Activated T-cell treated with anti-CD3 and anti-CD28 coated beads, Interleukin-2, amount 50 U/mL, for 4 hours (primary cell): Measurements from ENCODE around the gene CAMTA1. TPM values are rescaled to one million over a fixed set of nuclear protein-coding genes. Genes with fewer than 3 reads are reported as not detected.
"Not testable (repeated sequence)": the region's sequence is repeated elsewhere in the genome, so short reads cannot be mapped to it uniquely, and the experiment has no call there.

Experiments used
- ATAC-seq, 2 donors: fragments of 200-7000 bp; cut with Tn5 transposase; one replicate each; pipeline ENCODE4 v1.10.0; 2021
- DNase-seq: peaks from one replicate; pipeline ENCODE4 v3.0.0-alpha.2; 2020
- H3K27me3 Mint-ChIP-seq: one replicate; pipeline ENCODE4 v1.8.0; 2021; ENCODE audit warnings: low read depth, mixed read lengths
- H3K36me3 Mint-ChIP-seq: one replicate; pipeline ENCODE4 v1.8.0; 2022; ENCODE audit warnings: mixed read lengths; ENCODE audit not compliant: insufficient read depth
- H3K4me1 Mint-ChIP-seq: one replicate; pipeline ENCODE4 v1.8.0; 2021; ENCODE audit warnings: low read depth, mixed read lengths
- H3K4me3 Mint-ChIP-seq: one replicate; pipeline ENCODE4 v1.8.0; 2021; ENCODE audit warnings: mild to moderate bottlenecking, moderate library complexity, mixed read lengths
- H3K9me3 Mint-ChIP-seq: one replicate; pipeline ENCODE4 v1.8.0; 2021; ENCODE audit warnings: mixed read lengths
- total RNA-seq, 3 donors: library from RNA; stranded (reverse); gene quantifications; one replicate each; pipeline ENCODE4 v1.2.1, GENCODE V29; 2021

CAMTA1 gene
- total RNA-seq, 3 donors from 2014 or later: 47.5 to 50.3 (median 47.7) TPM

DNA sequence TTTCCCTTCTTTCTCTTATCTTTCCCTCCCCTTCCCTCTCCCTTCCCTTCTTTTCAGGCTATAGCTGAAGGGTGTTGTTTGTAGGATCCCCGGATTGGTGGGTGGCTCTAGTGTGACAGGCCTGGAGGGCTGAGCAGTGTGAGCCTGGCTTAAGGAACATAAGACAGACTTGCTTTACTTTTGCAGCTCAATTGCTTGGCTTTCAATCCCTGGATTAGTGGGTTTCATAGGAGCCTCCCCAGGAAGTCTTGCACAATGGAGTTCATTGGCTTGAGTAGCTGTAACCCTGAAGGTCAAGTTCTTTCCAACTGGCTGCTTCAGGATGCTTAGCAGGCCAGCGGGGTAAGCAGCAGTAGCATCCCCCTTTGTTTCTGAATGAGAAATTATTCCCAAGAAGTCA lies 126.7 kb downstream of the CAMTA1 start:
- no peak for DNase-seq
- Mint-ChIP-seq H3K4me1 (peaks cover 2% of the 10 kb centered on the region), H3K9me3 (peaks cover 3% of the 10 kb centered on the region), H3K4me3 (no peak overlapping the region), H3K36me3 (no peaks in the 10 kb centered on the region), H3K27me3 (peaks cover 34% of the 10 kb centered on the region)
- ATAC-seq: no peak

DNA sequence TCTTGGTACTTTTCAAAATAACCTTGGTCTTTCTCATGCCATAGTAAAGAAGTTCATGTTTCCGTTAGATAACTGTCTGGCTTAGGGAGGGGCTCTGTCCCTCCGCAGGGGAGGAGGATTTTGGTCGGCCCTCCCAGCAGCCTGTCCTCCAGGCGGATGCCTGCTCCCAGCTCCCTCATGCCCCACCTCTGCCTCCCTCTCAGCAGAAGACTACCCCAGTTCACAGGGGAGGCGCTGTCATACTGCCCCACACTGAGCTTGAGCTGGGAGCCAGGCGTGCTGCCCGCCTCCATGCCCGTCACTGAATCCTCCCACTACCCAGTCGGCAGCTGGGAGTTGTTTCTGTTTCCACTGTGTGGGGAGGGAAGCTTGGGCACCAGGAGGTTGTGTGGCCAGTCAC lies 127.3 kb downstream of the CAMTA1 start:
- Mint-ChIP-seq H3K4me3 (no peak overlapping the region), H3K9me3 (peaks cover 3% of the 10 kb centered on the region), H3K27me3 (peaks cover 36% of the 10 kb centered on the region), H3K4me1 (peaks cover 2% of the 10 kb centered on the region), H3K36me3 (no peaks in the 10 kb centered on the region)
- ATAC-seq: no peak
- no peak for DNase-seq

DNA sequence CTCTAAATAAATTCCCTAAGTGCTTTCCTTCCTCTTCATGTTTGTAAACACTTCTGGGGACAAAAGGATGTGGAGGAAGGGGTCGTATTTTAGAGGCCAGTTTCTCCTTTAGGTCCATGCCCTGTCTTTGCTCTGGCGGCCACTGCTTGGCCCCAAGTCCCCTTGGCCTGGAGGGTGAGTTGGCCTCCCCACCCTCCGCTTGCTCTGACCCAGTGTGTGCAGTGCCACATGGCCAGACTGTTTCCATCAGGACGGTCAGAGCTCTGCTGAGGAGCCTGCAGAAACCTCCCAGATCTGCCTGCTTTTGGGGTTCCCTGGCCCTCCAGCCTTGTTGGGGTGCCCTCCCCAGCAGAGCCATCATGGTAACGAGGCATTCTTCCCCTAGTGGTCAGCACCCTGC lies 127.8 kb downstream of the CAMTA1 start:
- no peaks in the 10 kb centered on the region for H3K36me3 Mint-ChIP-seq
- DNase-seq (no peak), ATAC-seq (no peak)
- H3K27me3 Mint-ChIP-seq: peaks cover 36% of the 10 kb centered on the region
- peaks cover 3% of the 10 kb centered on the region for H3K9me3 Mint-ChIP-seq
- H3K4me1 Mint-ChIP-seq: no peaks in the 10 kb centered on the region
- no peak overlapping the region for H3K4me3 Mint-ChIP-seq

DNA sequence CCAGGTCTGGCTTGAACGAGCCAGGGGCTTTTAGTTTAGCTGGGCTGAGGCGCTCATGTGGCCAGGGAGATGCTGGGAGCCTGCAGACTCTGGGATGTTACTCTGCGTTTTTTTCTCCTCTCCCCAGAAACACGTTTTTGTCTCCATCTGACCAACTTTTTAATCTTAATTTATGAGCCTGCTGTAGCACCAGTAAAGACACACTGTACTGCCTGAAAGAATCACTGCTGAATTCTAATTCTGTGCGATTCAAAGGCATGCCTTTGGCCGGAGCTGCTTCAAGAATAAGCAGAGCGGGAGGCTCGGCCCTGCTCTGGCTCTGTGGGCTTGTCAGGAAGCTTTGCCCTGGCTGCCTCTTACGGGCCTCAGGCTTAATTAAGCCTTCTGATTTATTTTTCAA lies 129.5 kb downstream of the CAMTA1 start:
- H3K9me3 Mint-ChIP-seq: peaks cover 3% of the 10 kb centered on the region
- H3K4me1 Mint-ChIP-seq: no peaks in the 10 kb centered on the region
- no peak overlapping the region for H3K4me3 Mint-ChIP-seq
- DNase-seq (no peak), ATAC-seq (no peak)
- peaks cover 36% of the 10 kb centered on the region for H3K27me3 Mint-ChIP-seq
- H3K36me3 Mint-ChIP-seq: no peaks in the 10 kb centered on the region

DNA sequence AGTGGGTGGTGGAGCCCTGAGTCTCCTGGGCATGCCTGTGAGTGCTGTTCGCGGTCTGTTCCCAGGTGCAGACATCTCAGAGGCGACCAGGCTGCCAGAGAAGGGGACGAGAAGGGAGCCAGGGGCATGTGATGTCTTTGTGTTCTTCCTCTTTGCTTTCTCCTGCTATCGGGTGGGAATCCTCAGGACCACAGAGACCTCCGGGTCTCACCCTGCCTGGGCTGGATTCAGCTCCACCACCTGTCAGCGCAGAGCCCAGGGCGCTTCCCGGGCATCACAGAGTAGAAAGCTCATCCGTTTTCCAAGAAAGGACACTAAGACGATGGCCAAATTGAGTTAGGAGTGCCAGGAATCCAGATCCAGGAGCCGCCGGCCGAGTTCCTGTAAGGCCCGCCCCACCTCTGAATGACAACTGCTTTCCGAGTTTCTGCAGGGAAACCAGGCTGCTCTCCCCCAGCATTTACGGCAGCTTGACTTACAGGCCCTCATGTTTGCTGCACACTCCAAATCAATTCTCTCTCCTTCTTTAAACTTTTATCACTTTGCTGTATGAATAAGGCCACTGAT lies 130.8 kb downstream of the CAMTA1 start:
- no peak for ATAC-seq
- Mint-ChIP-seq H3K27me3 (peaks cover 40% of the 10 kb centered on the region), H3K36me3 (no peaks in the 10 kb centered on the region), H3K4me3 (no peak overlapping the region), H3K9me3 (peaks cover 3% of the 10 kb centered on the region), H3K4me1 (no peaks in the 10 kb centered on the region)
- DNase-seq: no peak

DNA sequence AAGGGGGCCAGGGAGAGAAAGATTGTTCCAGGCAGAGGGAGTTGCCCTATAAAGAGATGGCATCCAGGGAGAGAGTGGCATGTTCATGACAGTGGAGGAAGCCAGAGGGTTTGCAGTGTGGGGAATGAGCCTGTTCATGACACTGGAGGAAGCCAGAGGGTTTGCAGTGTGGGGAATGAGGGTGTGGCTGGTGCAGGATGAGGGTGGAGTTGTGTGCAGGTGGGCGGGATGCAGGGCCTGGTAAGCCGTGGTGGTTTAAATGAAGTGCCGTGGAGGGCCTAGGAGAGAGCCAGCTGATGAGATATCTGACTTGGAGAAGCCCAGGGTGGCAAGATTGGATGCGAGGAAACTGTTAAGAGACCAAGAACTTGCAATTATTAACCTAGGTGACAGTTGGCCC lies 131.8 kb downstream of the CAMTA1 start:
- H3K4me1 Mint-ChIP-seq: no peaks in the 10 kb centered on the region
- DNase-seq (no peak), ATAC-seq (no peak)
- peaks cover 3% of the 10 kb centered on the region for H3K9me3 Mint-ChIP-seq
- no peaks in the 10 kb centered on the region for H3K36me3 Mint-ChIP-seq
- H3K4me3 Mint-ChIP-seq: no peak overlapping the region
- H3K27me3 Mint-ChIP-seq: peaks cover 37% of the 10 kb centered on the region

DNA sequence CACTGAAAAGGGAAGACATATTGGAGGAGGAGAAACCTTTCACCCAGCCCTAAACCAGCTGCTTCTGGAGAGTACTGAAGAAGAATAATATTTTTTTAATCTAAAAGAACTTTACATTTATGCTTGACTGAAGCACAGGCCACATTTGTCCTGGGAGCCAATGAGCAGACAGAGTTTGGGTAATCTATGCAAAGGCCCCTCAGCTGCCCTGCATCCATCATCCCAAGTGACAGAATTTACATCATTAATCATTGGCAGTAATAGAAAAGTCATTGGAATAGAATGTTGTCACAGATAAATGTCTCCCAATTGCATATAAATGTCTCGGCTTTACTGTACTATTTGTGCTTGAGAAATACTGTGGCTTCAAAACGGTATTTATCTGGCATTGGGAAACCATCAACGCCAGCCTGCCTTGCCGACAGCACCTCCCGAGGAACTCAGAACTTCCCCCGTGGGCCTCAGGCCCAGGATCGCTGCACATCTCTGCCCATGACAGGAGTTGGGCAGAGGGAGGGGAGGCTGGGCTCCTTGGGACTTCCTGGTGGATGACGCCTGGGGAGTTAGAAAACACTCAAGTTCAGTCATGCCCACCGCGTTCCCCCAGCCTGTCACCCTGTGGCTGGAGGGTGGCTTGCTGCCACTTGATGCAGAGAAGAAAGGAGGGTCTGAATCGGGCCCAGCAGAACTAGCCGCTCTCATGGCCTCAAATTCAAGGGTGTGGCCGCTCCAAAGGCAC lies 133.1 kb downstream of the CAMTA1 start:
- H3K4me1 Mint-ChIP-seq: no peaks in the 10 kb centered on the region
- H3K4me3 Mint-ChIP-seq: no peak overlapping the region
- peaks cover 3% of the 10 kb centered on the region for H3K9me3 Mint-ChIP-seq
- no peaks in the 10 kb centered on the region for H3K36me3 Mint-ChIP-seq
- H3K27me3 Mint-ChIP-seq: peaks cover 27% of the 10 kb centered on the region
- ATAC-seq: no peak
- no peak for DNase-seq

DNA sequence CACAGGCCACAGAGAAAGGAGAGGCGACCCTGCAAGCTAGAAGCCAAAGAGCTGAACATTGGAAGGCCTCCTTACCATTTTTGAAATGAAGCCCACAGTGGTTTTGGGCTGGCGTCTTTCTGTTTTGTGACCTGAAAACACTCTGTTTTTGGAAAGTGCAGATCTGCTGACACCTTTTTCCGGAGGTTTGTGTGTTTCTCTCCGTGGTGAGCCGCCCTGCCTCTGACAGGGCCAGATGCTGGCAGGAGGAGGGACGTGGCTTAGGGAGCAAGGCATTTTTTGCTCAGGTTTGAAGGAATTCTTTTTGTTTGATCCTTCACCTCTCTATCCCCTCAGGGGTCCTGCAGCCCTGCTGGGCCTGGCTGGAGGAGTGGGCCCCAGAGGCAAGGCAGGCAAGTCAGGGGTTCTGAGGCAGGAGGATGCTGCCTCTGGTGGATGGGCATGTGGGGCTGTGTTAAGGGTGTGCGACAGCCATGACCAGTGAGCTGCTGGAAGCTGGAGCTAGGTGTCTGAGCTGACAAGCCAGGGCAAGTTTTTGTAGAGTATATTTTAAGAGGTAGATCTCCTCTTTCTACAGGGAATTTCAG lies 133.8 kb downstream of the CAMTA1 start:
- H3K4me1 Mint-ChIP-seq: no peaks in the 10 kb centered on the region
- peaks cover 26% of the 10 kb centered on the region for H3K27me3 Mint-ChIP-seq
- no peaks in the 10 kb centered on the region for H3K9me3 Mint-ChIP-seq
- ATAC-seq: no peak
- H3K4me3 Mint-ChIP-seq: no peak overlapping the region
- no peak for DNase-seq
- no peaks in the 10 kb centered on the region for H3K36me3 Mint-ChIP-seq

DNA sequence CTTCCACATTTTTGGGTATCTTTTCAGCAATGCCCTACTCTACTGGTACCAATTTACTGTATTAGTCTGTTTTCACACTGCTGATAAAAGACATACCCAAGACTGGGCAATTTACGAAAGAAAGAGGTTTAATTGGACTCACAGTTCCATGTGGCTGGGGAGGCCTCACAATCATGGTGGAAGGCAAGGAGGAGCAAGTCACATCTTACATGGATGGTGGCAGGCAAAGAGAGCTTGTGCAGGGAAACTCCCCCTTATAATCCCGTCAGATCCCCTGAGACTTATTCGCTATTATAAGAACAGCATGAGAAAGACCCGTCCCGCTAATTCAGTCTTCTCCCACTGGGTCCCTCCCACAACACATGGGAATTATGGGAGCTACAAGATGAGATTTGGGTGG lies 136.3 kb downstream of the CAMTA1 start:
- not testable (repeated sequence) for H3K4me3 Mint-ChIP-seq, H3K4me1 Mint-ChIP-seq, ATAC-seq, H3K9me3 Mint-ChIP-seq, H3K36me3 Mint-ChIP-seq, DNase-seq
- peaks cover 23% of the 10 kb centered on the region for H3K27me3 Mint-ChIP-seq

DNA sequence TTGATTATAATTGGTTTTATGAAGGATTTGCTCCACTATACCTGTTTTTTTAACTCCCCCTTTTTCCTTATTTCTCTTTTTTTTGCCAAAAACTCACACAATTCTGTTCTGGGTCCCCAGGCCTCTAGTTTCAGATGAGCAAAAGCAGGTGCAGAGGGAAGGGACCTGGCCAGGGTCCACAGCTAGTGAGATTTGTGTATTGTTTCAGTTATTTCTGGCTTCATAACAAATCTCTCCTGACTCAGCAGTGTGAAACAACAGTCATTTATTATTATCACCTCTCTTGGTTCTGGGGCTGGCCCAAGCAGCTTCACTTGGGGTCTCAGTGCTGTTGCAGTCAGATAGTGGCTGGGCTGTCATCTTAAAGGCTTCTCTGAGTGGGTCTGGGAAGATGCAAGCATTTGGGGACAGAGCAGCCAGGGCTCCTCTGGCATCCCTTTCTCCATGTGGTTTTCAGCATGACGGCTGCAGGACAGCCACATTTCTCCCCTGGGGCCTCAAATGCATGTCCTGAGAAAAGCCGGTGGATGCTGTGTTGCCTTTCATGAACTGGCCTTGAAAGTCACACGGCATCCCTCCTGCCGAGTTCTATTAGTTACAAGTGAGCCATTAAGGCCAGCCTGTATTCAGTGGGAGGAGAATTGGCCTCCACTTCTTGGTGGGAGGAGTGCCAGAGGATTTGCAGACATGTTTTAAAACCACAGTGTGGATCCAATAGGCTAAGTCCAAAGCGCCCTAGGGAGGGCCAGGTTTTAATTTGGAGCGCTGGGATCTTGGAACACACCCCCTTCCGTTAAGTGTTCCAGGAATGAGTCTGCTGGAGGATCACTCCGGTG lies 137.1 kb downstream of the CAMTA1 start:
- Mint-ChIP-seq H3K9me3 (no peaks in the 10 kb centered on the region), H3K36me3 (no peaks in the 10 kb centered on the region), H3K4me3 (no peak overlapping the region), H3K27me3 (peaks cover 19% of the 10 kb centered on the region), H3K4me1 (no peaks in the 10 kb centered on the region)
- ATAC-seq (no peak), DNase-seq (no peak)

DNA sequence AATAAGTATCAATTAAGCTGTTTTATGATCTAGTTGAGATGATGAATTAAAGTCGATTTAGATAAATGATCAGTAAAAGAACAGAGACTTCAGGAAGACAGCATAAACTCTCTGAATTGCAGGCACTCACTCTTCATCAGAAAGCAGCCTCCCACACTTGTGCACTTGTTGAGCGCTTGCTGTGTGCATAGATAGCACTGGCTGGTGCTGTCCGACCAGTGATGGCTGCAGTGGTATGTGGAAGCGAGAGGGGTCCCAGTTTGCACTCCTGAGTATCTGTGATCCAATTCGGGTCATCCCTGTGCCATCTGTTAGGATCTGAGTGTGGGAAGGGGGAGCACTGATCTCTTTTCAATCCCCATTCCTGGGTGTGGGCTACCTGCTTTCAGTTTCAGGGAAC lies 137.8 kb downstream of the CAMTA1 start:
- no peak for DNase-seq
- peaks cover 16% of the 10 kb centered on the region for H3K27me3 Mint-ChIP-seq
- H3K36me3 Mint-ChIP-seq: no peaks in the 10 kb centered on the region
- no peaks in the 10 kb centered on the region for H3K9me3 Mint-ChIP-seq
- no peaks in the 10 kb centered on the region for H3K4me1 Mint-ChIP-seq
- ATAC-seq: no peak
- H3K4me3 Mint-ChIP-seq: no peak overlapping the region

DNA sequence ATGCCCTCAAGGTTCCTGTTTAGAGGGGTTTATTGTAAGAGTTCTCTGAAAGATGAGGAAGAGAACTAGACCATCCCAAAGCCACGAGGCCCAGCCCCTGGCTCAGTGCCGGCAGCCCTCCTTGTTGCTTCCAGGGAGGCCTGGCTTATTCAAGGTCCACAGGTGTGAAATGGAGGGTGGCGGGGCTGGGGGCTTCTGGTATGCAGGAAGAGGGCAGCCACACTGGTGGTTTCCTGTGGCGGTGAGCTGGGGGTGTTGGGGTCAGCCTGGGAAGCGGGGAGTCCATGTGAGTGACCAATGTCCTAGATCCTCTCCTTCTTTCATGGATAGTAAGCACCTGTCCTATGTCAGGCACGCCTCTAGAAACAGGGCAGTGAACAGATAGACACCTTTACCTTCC lies 138.2 kb downstream of the CAMTA1 start:
- ATAC-seq (no peak), DNase-seq (no peak)
- H3K9me3 Mint-ChIP-seq: no peaks in the 10 kb centered on the region
- H3K36me3 Mint-ChIP-seq: no peaks in the 10 kb centered on the region
- peaks cover 16% of the 10 kb centered on the region for H3K27me3 Mint-ChIP-seq
- no peaks in the 10 kb centered on the region for H3K4me1 Mint-ChIP-seq
- no peak overlapping the region for H3K4me3 Mint-ChIP-seq

DNA sequence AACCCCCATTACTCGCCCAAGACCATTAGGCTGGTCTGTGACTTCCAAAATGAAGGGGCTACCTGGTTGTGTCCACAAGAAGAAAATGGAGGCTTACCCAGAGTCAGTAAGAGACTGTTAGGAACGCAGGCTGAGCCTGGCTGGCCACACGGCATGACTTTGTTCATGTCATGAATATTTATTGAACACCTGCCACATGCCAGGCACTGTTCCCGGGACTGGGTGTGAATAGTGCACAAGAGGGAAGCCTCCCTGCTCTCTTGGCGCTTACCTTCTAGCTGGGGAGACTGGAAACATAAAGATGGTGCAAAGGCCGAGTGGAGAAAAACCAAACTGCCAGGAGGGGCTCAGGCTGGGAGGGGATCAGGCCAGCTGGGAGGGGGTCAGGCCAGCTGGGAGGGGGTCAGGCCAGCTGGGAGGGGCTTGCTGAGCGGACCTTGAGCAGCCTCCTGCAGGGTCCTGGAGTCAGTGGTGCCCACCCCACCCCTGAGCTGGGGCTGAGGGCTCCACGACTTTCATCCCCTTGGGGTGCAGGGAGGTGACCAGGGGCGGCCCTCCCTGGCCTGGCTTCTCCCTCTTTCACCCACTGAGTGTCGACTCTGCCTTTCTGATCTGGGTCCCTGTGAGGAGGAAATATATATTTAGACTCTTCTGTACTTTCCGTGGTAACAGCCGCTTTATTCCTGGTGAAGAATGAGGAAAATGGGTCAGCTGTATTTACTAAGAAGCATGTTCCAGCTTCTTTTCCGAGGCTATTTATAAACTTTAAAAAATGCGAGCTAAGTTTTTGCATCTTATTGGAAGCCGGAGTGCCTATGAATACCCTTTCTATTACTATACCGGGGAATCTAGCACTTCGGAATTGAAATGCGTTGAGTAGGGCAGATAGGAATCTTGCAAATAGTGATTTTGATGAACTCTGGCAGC lies 139.0 kb downstream of the CAMTA1 start:
- H3K4me3 Mint-ChIP-seq: no peak overlapping the region
- ATAC-seq (no peak), DNase-seq (no peak)
- no peaks in the 10 kb centered on the region for H3K36me3 Mint-ChIP-seq
- H3K9me3 Mint-ChIP-seq: no peaks in the 10 kb centered on the region
- no peaks in the 10 kb centered on the region for H3K4me1 Mint-ChIP-seq
- H3K27me3 Mint-ChIP-seq: peaks cover 16% of the 10 kb centered on the region

DNA sequence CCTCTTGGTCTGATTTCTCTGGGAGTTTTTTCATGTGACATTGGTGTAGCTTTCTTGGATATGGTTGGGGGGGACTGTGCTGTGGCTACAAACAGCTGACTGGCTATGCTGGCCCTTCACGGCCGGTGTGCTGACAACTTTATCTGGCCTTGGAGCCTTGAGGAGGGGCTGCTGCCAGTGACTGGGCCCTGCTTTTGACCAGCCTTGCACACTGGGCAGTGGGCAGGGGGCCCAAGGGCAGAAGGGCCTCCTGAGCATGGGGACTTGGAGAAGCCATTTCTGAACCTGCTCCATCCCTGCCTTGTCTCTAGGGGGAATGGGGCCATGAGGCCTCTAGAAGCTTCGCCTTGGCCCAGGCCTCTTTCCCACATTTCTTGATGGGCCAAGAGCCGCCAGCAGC lies 139.6 kb downstream of the CAMTA1 start:
- H3K27me3 Mint-ChIP-seq: peaks cover 18% of the 10 kb centered on the region
- no peak overlapping the region for H3K4me3 Mint-ChIP-seq
- no peaks in the 10 kb centered on the region for H3K4me1 Mint-ChIP-seq
- ATAC-seq: no peak
- DNase-seq: no peak
- no peaks in the 10 kb centered on the region for H3K36me3 Mint-ChIP-seq
- H3K9me3 Mint-ChIP-seq: no peaks in the 10 kb centered on the region
